ENCODE measurements around the gene CORO2B.
A peak's percentile ranks its signal among the peaks of the same experiment; 100 is the strongest.

The CORO2B gene

GRCh38 chr15:68583936-68584755 is 5.4 kb downstream of the CORO2B start:
- no peak overlapping the region for H3K27ac ChIP-seq
- no peak for TF ChIP-seq CTCF (IDR thresholded peaks at IDR 0.05; ENCODE audit: low read depth, low read length, missing control alignments)
- H3K4me3 ChIP-seq (ENCODE audit: low read depth, low read length) = no peak overlapping the region
- DNase-seq = no peak
- H3K36me3 ChIP-seq (replicated peaks) = no peaks in the 10 kb centered on the region
- H3K27me3 ChIP-seq (replicated peaks) = no peaks in the 10 kb centered on the region
- in situ Hi-C loops (cut with HindIII; ENCODE audit: low pct_ligation_motif_present, low sequenced_read_pairs) = no loop called here

- in situ Hi-C loops (cut with HindIII; ENCODE audit: low pct_ligation_motif_present, low sequenced_read_pairs) = no loop called here
- Histone ChIP-seq H3K4me3 (ENCODE audit: low read depth, low read length) (no peak overlapping the region), H3K36me3 (replicated peaks) (no peaks in the 10 kb centered on the region), H3K27me3 (replicated peaks) (no peaks in the 10 kb centered on the region), H3K27ac (no peak overlapping the region)
- no peak for DNase-seq
- TF ChIP-seq CTCF (IDR thresholded peaks at IDR 0.05; ENCODE audit: low read depth, low read length, missing control alignments) = no peak
Measured at GRCh38 chr15:68584756-68585573, 6.2 kb downstream of the CORO2B start.

GRCh38 chr15:68585574-68586273 is 6.9 kb downstream of the CORO2B start:
- in situ Hi-C loops (cut with HindIII; ENCODE audit: low pct_ligation_motif_present, low sequenced_read_pairs) = no loop called here
- H3K27ac ChIP-seq = no peak overlapping the region
- H3K27me3 ChIP-seq (replicated peaks) = no peaks in the 10 kb centered on the region
- no peak for DNase-seq
- H3K4me3 ChIP-seq (ENCODE audit: low read depth, low read length) = no peak overlapping the region
- no peaks in the 10 kb centered on the region for H3K36me3 ChIP-seq (replicated peaks)
- no peak for TF ChIP-seq CTCF (IDR thresholded peaks at IDR 0.05; ENCODE audit: low read depth, low read length, missing control alignments)

GRCh38 chr15:68586274-68586961 is 7.6 kb downstream of the CORO2B start:
- in situ Hi-C loops (cut with HindIII; ENCODE audit: low pct_ligation_motif_present, low sequenced_read_pairs) = no loop called here
- H3K27ac ChIP-seq = no peak overlapping the region
- no peaks in the 10 kb centered on the region for H3K27me3 ChIP-seq (replicated peaks)
- no peaks in the 10 kb centered on the region for H3K36me3 ChIP-seq (replicated peaks)
- peak; percentile 53 for DNase-seq
- no peak for TF ChIP-seq CTCF (IDR thresholded peaks at IDR 0.05; ENCODE audit: low read depth, low read length, missing control alignments)
- H3K4me3 ChIP-seq (ENCODE audit: low read depth, low read length) = no peak overlapping the region

GRCh38 chr15:68587769-68588385 is 9.1 kb downstream of the CORO2B start:
- H3K4me3 ChIP-seq (ENCODE audit: low read depth, low read length) = no peak overlapping the region
- no peak for DNase-seq
- no peak for TF ChIP-seq CTCF (IDR thresholded peaks at IDR 0.05; ENCODE audit: low read depth, low read length, missing control alignments)
- in situ Hi-C loops (cut with HindIII; ENCODE audit: low pct_ligation_motif_present, low sequenced_read_pairs) = no loop called here
- no peaks in the 10 kb centered on the region for H3K27me3 ChIP-seq (replicated peaks)
- no peak overlapping the region for H3K27ac ChIP-seq
- no peaks in the 10 kb centered on the region for H3K36me3 ChIP-seq (replicated peaks)
